Colonic mucosa (tissue), 4 donors: ENCODE results near the gene PALMD. TPM values are rescaled to one million over a fixed set of nuclear protein-coding genes. Genes with fewer than 3 reads are reported as not detected.

Experiments
- DNase-seq: peaks from one replicate; pipeline ENCODE4 v3.0.0-alpha.2; 2020
- H3K27ac ChIP-seq: fragments of 200-600 bp; one replicate; pipeline ENCODE4 v1.8.0; 2021
- H3K27me3 ChIP-seq: fragments of 200-600 bp; one replicate; pipeline ENCODE4 v1.8.0; 2021
- H3K36me3 ChIP-seq: fragments of 200-600 bp; one replicate; pipeline ENCODE4 v1.8.0; 2021
- H3K4me1 ChIP-seq: fragments of 200-600 bp; one replicate; pipeline ENCODE4 v1.8.0; 2021; ENCODE audit warnings: mild to moderate bottlenecking
- H3K4me3 ChIP-seq: fragments of 200-600 bp; one replicate; pipeline ENCODE4 v1.8.0; 2021
- H3K9ac ChIP-seq, 2 donors: one replicate each; pipeline ENCODE4 v1.7.0; 2013; ENCODE audit warnings: control low read depth in 2 of 2, low read depth in 2 of 2, low read length in 2 of 2
- H3K9me3 ChIP-seq: fragments of 200-600 bp; one replicate; pipeline ENCODE4 v1.8.0; 2021
- intact Hi-C: fragments of 100-400 bp; cut with DNase I; formaldehyde crosslinking; loops from one replicate; pipeline ENCODE4 v1.14.1; 2022
- total RNA-seq, 2 donors: library from RNA; stranded (reverse); fragmentation: NEBNext Ultra II Directional in 1 of 2; extraction: Animal tissue kit (Norgen Biotek cat#: 25700) in 1 of 2; gene quantifications; one replicate each; pipeline ENCODE4 v1.2.1, GENCODE V29; 2021
- TF ChIP-seq, protein P1 (sequence below): fragments of 200-600 bp; IDR thresholded peaks from one replicate; pipeline ENCODE4 v1.8.0; 2022; ENCODE audit warnings: antibody characterized with exemption, mild to moderate bottlenecking
- donor health status: healthy.
- donor health status: DM: no; HTN: no; CAD: no.
- donor health status: DM: no; HTN: no; CAD: no.

The PALMD gene
- total RNA-seq, 2 donors from 2014 or later: 1.4 to 2.2 TPM

- no peaks in the 10 kb centered on the region for H3K9me3 ChIP-seq
- no peak for DNase-seq
- H3K4me1 ChIP-seq: no peaks in the 10 kb centered on the region
- TF ChIP-seq, protein P1, sequence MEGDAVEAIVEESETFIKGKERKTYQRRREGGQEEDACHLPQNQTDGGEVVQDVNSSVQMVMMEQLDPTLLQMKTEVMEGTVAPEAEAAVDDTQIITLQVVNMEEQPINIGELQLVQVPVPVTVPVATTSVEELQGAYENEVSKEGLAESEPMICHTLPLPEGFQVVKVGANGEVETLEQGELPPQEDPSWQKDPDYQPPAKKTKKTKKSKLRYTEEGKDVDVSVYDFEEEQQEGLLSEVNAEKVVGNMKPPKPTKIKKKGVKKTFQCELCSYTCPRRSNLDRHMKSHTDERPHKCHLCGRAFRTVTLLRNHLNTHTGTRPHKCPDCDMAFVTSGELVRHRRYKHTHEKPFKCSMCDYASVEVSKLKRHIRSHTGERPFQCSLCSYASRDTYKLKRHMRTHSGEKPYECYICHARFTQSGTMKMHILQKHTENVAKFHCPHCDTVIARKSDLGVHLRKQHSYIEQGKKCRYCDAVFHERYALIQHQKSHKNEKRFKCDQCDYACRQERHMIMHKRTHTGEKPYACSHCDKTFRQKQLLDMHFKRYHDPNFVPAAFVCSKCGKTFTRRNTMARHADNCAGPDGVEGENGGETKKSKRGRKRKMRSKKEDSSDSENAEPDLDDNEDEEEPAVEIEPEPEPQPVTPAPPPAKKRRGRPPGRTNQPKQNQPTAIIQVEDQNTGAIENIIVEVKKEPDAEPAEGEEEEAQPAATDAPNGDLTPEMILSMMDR: no peak
- peak overlapping the region; percentile 39 for H3K27ac ChIP-seq
- no peak overlapping the region for H3K4me3 ChIP-seq
- intact Hi-C loops: no loop called here
- H3K36me3 ChIP-seq: no peaks in the 10 kb centered on the region
- H3K27me3 ChIP-seq: no peaks in the 10 kb centered on the region
- H3K9ac ChIP-seq: no peak overlapping the region
Measured at GRCh38 chr1:99738858-99739465, 93.0 kb downstream of the PALMD start.

- H3K9ac ChIP-seq: no peak overlapping the region
- H3K27ac ChIP-seq: no peak overlapping the region
- no peaks in the 10 kb centered on the region for H3K4me1 ChIP-seq
- TF ChIP-seq, protein P1: no peak
- H3K36me3 ChIP-seq: no peaks in the 10 kb centered on the region
- H3K27me3 ChIP-seq: no peaks in the 10 kb centered on the region
- intact Hi-C loops: no loop called here
- H3K9me3 ChIP-seq: no peaks in the 10 kb centered on the region
- no peak overlapping the region for H3K4me3 ChIP-seq
- no peak for DNase-seq
Measured at GRCh38 chr1:99740141-99740540, 94.2 kb downstream of the PALMD start.

Other genes with a start within 250 kb of the PALMD start
- 10 to 100 TPM; 16.7 to 17.1 TPM for gene FRRS1, start 120.5 kb downstream of the PALMD start, total RNA-seq
- gene AGL, start 204.2 kb downstream of the PALMD start, total RNA-seq: 10 to 100 TPM; 17.9 to 27.5 TPM